HG02678 (cell line): ENCODE data around the gene CACNA1D.

Experiments
- ATAC-seq: cut with Tn5 transposase; IDR thresholded peaks from one replicate; pipeline ENCODE4 v1.9.1; 2021; ENCODE audit warnings: mild to moderate bottlenecking, moderate library complexity; ENCODE audit not compliant: unreplicated experiment

CACNA1D gene

GRCh38 chr3:53818221-53819162 is 324.1 kb downstream of the CACNA1D start:
- ATAC-seq, result no peak

DNA sequence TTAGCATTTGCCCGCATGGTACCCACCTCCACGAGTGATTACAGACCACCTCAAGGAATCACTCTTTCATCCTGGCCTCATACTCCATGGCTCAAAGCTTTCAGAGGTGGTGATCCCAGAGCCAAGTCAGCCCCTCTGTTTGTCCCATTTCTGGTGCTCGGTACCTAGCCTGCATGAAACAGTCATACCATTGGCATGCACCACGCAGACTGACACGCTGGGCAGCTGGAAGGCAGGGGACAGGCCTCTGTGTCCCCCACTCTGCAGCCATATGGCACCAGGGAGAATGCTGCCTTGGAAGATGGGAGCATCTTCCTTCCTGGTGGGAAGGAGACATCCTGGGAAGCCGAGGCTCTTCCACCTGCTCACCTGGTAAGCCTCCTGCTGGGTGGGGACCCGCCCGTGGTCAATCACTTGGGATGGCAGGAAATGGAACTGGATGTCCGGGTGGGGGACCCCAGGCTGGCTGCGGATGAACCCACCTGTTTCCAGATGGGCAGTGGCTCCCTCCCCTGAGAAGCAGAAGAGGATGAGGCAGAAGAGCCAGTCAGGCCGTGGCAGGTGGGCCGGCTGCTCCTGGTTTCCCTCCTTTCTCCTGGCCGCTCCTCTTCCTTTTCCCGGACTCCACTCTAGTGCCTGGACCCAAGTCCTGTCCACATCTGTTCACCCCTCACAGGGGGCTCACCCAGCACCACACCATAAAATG is 324.9 kb downstream of the CACNA1D start:
- no peak for ATAC-seq

- ATAC-seq, result no peak
Observed at GRCh38 chr3:53820084-53820483, 325.7 kb downstream of the CACNA1D start.

DNA sequence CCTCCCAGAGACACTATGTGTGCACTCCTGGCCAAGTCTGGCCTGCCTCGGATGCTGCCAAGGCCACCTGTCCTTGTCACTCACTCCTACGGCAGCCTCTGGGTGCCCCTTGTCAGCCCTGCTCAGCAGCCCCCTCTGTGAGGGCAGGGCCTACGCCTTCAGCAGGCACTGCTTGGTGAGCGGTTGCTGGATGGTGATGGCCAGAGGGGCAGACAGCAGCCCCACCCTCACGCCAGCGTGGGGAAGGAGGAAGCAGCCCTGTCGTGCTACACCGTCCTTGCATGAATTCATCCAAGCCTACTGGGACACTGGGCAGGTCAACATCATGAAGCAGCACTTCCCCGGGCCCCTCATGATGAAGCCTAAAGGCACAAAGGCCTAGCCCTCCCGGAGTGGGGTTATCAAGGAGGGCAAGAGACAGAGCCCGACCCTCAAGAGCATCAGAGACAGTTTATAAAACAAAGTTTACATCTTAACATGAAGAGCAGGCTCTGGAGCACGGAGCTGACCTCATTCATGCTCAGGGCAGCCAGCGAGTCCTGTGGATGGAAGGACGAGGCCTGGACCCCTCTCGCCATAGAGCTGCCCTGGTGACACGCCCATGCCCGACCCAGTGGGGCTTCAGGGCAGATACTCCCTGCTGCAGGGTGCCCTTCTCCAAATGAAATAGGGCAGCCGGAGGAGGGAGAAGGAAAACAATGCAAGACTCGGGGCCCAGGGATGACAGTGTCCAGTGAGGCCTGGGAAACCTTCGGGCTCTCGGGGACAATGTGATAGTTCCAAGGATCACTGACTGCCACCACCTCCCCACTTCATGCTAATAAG is 326.6 kb downstream of the CACNA1D start:
- ATAC-seq, result no peak

DNA sequence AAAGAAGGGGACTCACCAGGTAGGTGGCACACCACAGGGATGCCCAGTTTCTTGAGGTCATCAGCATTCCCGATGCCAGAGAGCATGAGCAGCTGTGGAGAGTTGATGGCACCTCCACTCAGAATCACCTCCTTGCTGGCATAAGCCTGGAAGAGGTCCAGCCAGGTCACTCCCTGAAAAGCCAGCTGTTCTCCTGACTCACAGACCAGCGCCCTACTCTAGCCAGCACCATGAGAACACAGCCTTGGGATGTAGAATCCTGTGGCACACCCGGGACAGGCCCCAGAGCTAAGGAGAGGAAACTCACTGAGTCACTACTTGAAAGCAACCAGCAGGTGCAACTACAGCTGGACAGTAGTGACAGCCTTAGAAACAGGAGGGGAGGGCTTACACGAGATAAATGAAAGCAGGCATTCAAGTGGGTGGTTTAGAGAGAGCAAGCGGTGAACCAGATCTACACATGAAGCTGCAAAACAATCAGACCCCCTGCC is 327.3 kb downstream of the CACNA1D start:
- peak; percentile 59 for ATAC-seq

GRCh38 chr3:53822331-53822741 is 327.9 kb downstream of the CACNA1D start:
- ATAC-seq, result no peak

DNA sequence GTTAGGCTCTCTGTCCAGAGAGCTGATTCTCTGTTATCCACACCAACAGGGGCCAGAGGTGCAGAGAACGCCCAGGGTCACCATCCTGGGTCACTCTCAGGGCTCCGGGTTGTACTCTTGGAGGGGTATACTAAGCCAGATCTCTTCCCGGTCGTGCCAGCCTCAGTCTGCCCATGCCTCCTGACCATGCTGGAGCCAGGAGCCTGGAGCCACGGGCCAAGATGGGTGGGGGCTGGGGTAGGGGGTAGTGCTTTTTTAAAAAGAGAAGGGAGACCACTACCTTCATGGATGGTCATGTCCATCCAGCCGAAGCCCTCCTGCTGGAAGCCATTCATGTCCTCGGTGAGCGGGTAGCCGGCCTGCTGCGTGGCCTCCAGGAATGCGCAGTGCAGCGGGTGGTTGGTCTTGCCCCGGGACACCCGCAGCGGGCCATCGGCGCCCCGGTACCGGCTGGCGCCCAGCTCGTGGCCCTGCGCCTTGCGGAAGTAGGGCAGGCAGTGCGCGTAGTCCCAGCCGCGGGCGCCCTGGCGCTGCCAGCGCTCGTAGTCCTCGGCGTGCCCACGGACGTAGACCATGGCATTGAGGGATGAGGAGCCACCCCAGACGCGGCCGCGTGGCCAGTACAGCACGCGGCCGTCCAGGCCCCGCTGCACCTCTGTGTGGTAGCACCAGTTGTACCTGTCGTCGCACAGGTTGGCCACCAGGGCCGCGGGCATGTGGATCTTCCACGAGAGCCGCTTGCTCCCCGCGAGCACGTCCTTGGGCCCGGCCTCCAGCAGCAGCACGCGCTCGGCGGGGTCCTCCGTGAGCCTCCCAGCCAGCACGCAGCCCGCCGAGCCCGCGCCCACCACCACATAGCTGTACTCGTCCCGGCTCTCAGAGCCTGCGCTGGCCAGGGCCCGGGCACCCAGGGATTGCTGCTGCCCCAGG is 328.9 kb downstream of the CACNA1D start:
- no peak for ATAC-seq

DNA sequence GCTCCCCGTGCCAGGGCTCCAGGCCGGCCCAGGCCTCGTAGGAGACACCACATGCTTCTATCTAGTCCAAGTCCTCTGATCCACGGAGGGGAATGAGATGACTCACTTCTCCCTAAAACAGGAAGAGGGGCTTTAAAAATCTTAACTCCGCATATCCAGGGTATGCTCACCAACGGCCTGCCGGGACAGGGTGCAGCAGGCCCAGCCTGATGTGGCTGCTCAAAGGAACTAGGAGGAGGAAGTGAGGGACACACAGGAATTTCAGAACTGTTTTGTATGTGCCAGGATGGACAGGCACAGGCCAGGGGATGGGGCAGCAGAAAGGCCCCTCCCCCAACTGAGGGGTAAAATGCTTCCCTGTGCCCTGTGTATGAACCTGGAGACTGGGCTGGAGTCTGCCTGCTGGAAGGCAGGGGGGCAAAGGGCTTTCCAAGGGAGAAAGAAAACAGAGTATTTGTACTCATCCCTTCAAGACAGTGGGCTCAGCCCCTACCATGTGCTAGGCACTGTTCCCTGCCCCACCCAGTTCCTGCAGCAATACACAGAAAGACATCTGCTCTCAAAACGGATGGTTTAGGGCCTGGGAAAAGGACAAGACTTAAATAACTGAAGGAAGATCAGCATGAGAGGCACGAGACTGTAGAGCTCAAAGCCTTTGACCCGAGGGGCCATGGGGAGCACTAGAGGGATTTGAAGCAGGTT is 329.7 kb downstream of the CACNA1D start:
- no peak for ATAC-seq

DNA sequence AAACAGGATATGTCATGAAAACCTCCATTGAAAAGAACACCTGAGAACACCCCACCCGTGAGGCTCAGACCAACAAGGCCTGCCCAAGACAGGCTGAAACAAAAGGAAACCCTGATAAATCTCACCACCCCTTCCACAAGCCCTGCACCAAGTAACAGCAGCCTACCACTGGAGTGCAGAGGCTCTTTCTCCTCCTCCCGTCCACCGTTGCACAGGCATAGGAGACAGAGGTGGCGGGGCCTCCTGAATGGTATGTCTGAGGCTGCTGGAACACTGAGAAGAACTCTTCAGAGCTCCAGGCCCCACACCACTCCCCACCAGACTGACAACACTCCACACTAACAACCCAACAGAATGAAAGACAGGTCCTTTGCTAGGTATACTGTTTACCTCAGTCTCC is 330.4 kb downstream of the CACNA1D start:
- ATAC-seq, result no peak

DNA sequence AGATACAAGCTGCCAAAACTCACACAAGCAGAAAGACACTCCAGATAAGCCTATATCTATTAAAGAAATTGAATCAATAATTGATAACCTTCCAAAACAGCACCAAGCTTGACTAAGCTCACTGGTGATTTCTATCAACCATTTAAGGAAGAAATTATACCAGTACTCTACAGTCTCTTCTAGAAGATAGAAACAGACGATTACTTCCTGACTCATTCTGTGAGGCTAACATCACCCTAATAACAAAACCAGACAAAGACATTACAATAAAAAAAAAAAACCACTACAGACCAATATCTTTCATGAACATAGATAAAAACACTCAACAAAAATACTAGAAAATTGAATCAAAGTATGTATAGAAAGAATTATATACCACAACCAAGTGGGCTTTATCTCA is 331.6 kb downstream of the CACNA1D start:
- no peak for ATAC-seq

- no peak for ATAC-seq
Observed at GRCh38 chr3:53828581-53828980, 334.2 kb downstream of the CACNA1D start.

- ATAC-seq, result no peak
Observed at GRCh38 chr3:53829605-53830004, 335.2 kb downstream of the CACNA1D start.

GRCh38 chr3:53830944-53831343 is 336.5 kb downstream of the CACNA1D start:
- ATAC-seq, result no peak

DNA sequence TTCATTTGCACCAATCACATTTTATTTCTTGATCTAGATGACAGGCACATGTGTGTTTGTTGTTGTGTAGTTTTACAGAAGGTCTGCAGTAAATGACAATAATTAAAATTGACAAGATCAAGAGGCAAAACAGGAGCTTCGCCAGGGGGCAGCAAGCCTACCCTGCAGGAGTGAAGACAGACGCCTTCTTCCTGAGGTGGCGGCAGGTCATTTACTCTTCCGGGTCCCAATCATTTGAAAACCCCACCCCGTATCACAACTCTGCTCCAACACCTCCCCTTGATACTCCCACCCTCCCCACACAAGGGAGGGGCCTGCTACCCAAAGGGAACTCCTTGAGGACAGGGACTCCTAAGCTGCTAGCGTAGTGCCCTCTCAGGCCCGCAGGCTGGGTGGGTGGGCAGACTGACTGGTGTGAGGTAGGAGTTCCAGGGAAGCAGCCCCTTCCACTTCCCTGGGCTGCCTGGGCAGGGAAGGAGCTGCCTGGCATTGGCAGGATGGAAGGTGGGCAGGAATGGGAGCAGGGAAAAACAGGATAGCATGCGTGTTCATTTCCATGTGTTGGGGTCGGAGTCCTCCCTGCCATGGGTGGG is 338.7 kb downstream of the CACNA1D start:
- no peak for ATAC-seq

- ATAC-seq, result no peak
Observed at GRCh38 chr3:53833700-53834099, 339.3 kb downstream of the CACNA1D start.

GRCh38 chr3:53834429-53835095 is 340.2 kb downstream of the CACNA1D start:
- no peak for ATAC-seq

- ATAC-seq, result no peak
Observed at GRCh38 chr3:53835257-53835656, 340.8 kb downstream of the CACNA1D start.

DNA sequence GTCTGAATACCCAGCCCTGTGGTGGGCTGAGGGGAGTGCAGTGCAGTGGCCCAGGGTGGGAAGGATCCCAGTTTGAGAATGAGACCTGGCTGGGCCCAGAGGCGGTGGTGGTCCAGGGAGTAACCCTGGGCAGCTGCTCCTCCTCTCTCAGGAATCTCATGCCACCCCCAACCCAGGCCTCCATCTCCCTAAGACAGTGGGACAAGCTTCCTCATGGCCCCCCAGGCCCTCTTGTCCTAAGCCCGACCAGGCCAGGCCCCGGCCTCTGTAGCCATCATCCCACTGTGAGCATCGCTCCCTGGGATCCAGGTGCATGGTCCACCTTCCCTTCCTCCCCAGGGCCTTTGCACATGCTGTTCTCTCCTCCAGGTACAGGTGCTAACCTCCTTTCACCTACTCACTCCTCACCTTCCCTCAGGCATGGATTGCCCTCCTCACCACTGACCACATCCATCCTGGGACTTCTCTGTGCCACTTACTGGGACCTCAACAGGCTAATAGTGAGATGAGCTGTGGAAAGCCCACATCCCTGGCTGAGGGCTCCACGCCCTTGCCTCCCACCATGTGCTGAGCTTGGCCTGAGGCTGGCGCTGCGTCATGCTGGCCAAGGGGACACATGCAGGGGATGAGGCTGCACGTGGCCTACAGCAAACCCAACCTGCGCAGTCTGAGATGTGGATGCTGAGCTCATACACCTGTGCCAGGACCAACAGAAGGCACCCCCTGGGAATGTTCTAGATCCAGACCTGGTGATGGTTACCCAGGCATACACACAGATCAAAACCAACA is 341.9 kb downstream of the CACNA1D start:
- no peak for ATAC-seq
